Amygdala (tissue), 56 donors: ENCODE measurements around the gene CYREN.

Experiments
- DNase-seq, 56 donors: peaks; one replicate each; lab custom pipeline; 2025; lab: John Stamatoyannopoulos, UW

CYREN gene

DNA sequence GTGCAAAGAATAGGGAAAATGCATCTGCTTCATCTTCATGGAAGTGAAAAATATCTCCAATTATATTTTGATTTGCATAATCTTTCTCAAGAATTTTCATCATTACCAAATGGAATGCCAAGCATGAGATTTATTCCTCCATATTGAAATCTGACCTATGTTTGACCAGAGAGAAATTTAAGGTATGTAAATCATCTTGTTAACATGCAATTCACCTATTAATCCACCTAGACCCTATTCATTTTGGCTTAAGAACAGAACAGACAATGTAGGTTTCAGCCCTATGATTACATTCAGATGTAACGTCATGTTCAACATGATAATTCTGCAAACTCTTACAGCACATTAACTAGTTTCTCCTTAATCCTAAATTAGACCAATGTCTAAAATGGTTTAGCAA, 53.4 kb downstream of the CYREN start:
- DNase-seq = no peak
